ENCODE results near the gene GDAP1L1. TPM values are rescaled to one million over a fixed set of nuclear protein-coding genes. Genes with fewer than 3 reads are reported as not detected.

The GDAP1L1 gene
- polyA plus RNA-seq, 1 of the 3 experiments (the other 2 are of a cell fraction), result 0.30 TPM

DNA sequence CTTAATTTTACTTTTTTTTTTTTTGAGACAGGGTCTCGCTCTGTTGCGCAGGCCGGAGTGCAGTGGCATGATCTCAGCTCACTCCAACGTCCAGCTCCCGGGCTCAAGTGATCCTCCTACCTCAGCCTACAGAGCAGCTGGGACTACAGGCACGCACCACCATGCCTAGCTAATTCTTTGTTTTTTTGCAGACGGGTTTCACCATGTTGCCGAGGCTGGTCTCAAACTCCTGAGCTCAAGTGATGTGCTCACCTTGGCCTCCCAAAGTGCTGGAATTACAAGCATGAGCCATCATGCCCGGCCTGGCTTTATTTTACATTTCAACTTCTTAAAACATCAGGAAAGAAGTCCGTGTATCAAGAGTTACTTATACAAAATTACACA, 42.3 kb upstream of the GDAP1L1 start:
- H3K4me1 ChIP-seq (ENCODE audit: control insufficient read depth in 1 of 2, insufficient read depth in 2 of 2, low read depth in 1 of 2, low read length in 1 of 2), result peaks cover 12 to 29% of the 10 kb centered on the region in 2 experiments
- H2AFZ ChIP-seq (ENCODE audit: low read depth), result no peak overlapping the region
- no peak for DNase-seq
- peaks cover 54% of the 10 kb centered on the region for H4K20me1 ChIP-seq (ENCODE audit: insufficient read depth)
- no peaks in the 10 kb centered on the region for H3K9me2 ChIP-seq
- peak overlapping the region in 1 of 2 experiments; percentile 85; a peak in 2 of 4 replicates for H3K27ac ChIP-seq (ENCODE audit: low read depth in 2 of 2, low read length in 1 of 2)
- ChIA-PET CTCF (no interaction called here), POLR2A (no interaction called here)
- H3K4me2 ChIP-seq, result peak overlapping the region; percentile 68
- no peaks in the 10 kb centered on the region for H3K9me3 ChIP-seq
- H3K79me2 ChIP-seq (ENCODE audit: insufficient read depth), result peaks cover 96% of the 10 kb centered on the region
- H3K27me3 ChIP-seq (ENCODE audit: insufficient read depth), result no peaks in the 10 kb centered on the region
- TF ChIP-seq SIN3A (IDR thresholded peaks at IDR 0.05; ENCODE audit: borderline replicate concordance, low read depth, low read length), result no peak
- TF ChIP-seq TAF1 (IDR thresholded peaks at IDR 0.05; ENCODE audit: borderline replicate concordance, low read depth, low read length), result no peak
- no peak for TF ChIP-seq TEAD4 (IDR thresholded peaks at IDR 0.05; ENCODE audit: borderline replicate concordance, insufficient read depth)
- TF ChIP-seq FOXJ3 (CRISPR knock-in tag; IDR thresholded peaks at IDR 0.05), result no peak
- no peak for TF ChIP-seq USF2 (IDR thresholded peaks at IDR 0.05; ENCODE audit: borderline replicate concordance, low read depth, low read length)
- no peak for TF ChIP-seq RAD21 (IDR thresholded peaks at IDR 0.05; ENCODE audit: low read length)
- TF ChIP-seq GATA2 (CRISPR knock-in tag; IDR thresholded peaks at IDR 0.05), result no peak
- H3K4me3 ChIP-seq (ENCODE audit: low read depth in 2 of 2, low read length in 1 of 2), result no peak overlapping the region
- no peak overlapping the region for H3K9ac ChIP-seq
- WGBS (ENCODE audit: low lambda C conversion rate), result 92% methylated on average over 10 of the region's 10 CpGs
- peaks cover 45 to 58% of the 10 kb centered on the region in 2 experiments for H3K36me3 ChIP-seq (replicated peaks in 1 of 2; ENCODE audit: control insufficient read depth in 1 of 2, insufficient read depth in 2 of 2, low read length in 1 of 2)
- H3F3A ChIP-seq (replicated peaks; ENCODE audit: insufficient read depth), result peaks cover 26% of the 10 kb centered on the region

GRCh38 chr20:44206132-44206531, 41.0 kb upstream of the GDAP1L1 start:
- no peak overlapping the region for H3K4me2 ChIP-seq

More at GRCh38 chr20:44206132-44206531, 41.0 kb upstream of the GDAP1L1 start:
- ChIA-PET POLR2A (no interaction called here), CTCF (interaction anchor here (1.2 kb wide), 2 partner anchors 9 to 11 kb away, joined by 3 to 4 read pairs; no protein-coding TSS in a partner anchor)
- no peak overlapping the region for H3K9ac ChIP-seq
- H3K4me3 ChIP-seq (ENCODE audit: low read depth in 2 of 2, low read length in 1 of 2), result no peak overlapping the region
- H4K20me1 ChIP-seq (ENCODE audit: insufficient read depth), result peaks cover 46% of the 10 kb centered on the region
- peaks cover 90% of the 10 kb centered on the region for H3K79me2 ChIP-seq (ENCODE audit: insufficient read depth)
- H3F3A ChIP-seq (replicated peaks; ENCODE audit: insufficient read depth), result peaks cover 30% of the 10 kb centered on the region
- H3K4me1 ChIP-seq (ENCODE audit: control insufficient read depth in 1 of 2, insufficient read depth in 2 of 2, low read depth in 1 of 2, low read length in 1 of 2), result peaks cover 12 to 29% of the 10 kb centered on the region in 2 experiments
- no peaks in the 10 kb centered on the region for H3K27me3 ChIP-seq (ENCODE audit: insufficient read depth)
- peaks cover 32 to 45% of the 10 kb centered on the region in 2 experiments for H3K36me3 ChIP-seq (replicated peaks in 1 of 2; ENCODE audit: control insufficient read depth in 1 of 2, insufficient read depth in 2 of 2, low read length in 1 of 2)
- H3K27ac ChIP-seq (ENCODE audit: low read depth in 2 of 2, low read length in 1 of 2), result no peak overlapping the region
- no peak overlapping the region for H2AFZ ChIP-seq (ENCODE audit: low read depth)
- no peak for DNase-seq
- no peak for TF ChIP-seq ZBTB33 (IDR thresholded peaks at IDR 0.05; ENCODE audit: borderline replicate concordance, low read depth)
- TF ChIP-seq JUND (IDR thresholded peaks at IDR 0.05), result no peak
- TF ChIP-seq MXI1 (IDR thresholded peaks at IDR 0.05; ENCODE audit: low read depth, low read length), result no peak
- TF ChIP-seq, protein P1, sequence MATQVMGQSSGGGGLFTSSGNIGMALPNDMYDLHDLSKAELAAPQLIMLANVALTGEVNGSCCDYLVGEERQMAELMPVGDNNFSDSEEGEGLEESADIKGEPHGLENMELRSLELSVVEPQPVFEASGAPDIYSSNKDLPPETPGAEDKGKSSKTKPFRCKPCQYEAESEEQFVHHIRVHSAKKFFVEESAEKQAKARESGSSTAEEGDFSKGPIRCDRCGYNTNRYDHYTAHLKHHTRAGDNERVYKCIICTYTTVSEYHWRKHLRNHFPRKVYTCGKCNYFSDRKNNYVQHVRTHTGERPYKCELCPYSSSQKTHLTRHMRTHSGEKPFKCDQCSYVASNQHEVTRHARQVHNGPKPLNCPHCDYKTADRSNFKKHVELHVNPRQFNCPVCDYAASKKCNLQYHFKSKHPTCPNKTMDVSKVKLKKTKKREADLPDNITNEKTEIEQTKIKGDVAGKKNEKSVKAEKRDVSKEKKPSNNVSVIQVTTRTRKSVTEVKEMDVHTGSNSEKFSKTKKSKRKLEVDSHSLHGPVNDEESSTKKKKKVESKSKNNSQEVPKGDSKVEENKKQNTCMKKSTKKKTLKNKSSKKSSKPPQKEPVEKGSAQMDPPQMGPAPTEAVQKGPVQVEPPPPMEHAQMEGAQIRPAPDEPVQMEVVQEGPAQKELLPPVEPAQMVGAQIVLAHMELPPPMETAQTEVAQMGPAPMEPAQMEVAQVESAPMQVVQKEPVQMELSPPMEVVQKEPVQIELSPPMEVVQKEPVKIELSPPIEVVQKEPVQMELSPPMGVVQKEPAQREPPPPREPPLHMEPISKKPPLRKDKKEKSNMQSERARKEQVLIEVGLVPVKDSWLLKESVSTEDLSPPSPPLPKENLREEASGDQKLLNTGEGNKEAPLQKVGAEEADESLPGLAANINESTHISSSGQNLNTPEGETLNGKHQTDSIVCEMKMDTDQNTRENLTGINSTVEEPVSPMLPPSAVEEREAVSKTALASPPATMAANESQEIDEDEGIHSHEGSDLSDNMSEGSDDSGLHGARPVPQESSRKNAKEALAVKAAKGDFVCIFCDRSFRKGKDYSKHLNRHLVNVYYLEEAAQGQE (IDR thresholded peaks at IDR 0.05; ENCODE audit: low read depth, low read length), result no peak
- H3K9me3 ChIP-seq, result no peaks in the 10 kb centered on the region
- no peaks in the 10 kb centered on the region for H3K9me2 ChIP-seq

Measured in SK-N-SH (cell line).